ENCODE data around the gene PHACTR1.

PHACTR1 gene

GRCh38 chr6:13248053-13248452 lies 531.5 kb downstream of the PHACTR1 start:
- no peak for DNase-seq

DNA sequence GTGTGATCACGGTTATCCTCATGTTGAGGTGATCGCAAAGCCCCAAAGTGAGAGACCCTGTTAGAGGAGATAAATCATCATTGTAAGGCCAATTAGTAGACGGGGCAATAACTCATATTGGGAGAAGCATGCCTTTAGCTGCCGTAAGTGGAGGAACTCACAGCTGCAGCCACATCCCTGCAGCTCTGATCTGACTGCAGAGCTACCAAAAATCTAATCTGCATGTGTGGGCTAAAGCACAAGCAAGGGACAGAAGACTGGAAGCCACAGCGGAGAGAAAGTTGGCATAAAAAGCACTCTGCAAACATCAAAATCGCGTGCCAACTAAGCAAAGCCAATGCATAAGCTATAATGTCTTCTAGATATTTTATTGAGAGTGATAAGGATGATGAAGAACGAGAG lies 532.0 kb downstream of the PHACTR1 start:
- DNase-seq = no peak

GRCh38 chr6:13248994-13249393 lies 532.4 kb downstream of the PHACTR1 start:
- DNase-seq = no peak

DNA sequence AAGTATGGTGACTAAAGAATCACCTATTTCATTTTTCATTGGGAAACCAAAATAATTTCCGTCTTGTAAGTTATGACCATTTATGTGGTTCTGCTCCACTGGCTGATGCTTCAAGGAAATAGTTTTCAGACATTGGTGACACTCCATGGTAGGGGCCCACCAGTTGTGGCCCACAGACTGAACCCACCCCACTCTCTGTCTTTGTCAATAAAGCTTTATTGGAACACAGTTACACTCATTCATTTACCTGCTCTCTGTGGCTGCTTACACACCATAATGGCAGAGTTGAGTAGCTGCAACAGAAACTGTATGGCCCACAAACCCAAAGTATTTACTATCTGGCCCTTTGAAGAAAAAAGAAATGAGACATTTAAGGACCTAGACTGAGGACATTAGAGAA lies 533.2 kb downstream of the PHACTR1 start:
- no peak for DNase-seq

DNA sequence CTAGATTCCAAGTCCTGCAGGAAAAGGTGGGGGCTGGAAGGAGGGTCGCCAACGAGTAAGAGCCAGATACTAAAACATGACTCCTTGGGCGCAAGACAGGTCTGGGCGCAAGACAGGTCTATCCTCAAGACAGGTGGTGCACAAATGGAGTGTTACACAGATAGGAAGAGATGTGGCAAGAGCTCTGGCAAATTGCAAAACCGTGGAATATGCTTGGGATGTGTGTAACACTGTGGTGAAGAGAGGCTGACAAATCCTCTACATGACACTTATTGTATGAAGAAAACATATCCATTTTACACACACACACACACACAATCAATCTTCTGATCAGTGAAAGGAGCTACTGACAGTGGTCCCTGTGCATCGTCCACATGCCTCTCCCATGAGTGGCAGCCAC lies 534.1 kb downstream of the PHACTR1 start:
- no peak for DNase-seq

GRCh38 chr6:13251242-13251641 lies 534.7 kb downstream of the PHACTR1 start:
- DNase-seq = no peak

- no peak for DNase-seq
These were observed 536.2 kb downstream of the PHACTR1 start for GRCh38 chr6:13252790-13253189.

- DNase-seq = no peak
These were observed 536.7 kb downstream of the PHACTR1 start for GRCh38 chr6:13253272-13253671.

- DNase-seq = no peak
These were observed 539.9 kb downstream of the PHACTR1 start for GRCh38 chr6:13256266-13257001.

- no peak for DNase-seq
These were observed 542.8 kb downstream of the PHACTR1 start for GRCh38 chr6:13259393-13259792.

DNA sequence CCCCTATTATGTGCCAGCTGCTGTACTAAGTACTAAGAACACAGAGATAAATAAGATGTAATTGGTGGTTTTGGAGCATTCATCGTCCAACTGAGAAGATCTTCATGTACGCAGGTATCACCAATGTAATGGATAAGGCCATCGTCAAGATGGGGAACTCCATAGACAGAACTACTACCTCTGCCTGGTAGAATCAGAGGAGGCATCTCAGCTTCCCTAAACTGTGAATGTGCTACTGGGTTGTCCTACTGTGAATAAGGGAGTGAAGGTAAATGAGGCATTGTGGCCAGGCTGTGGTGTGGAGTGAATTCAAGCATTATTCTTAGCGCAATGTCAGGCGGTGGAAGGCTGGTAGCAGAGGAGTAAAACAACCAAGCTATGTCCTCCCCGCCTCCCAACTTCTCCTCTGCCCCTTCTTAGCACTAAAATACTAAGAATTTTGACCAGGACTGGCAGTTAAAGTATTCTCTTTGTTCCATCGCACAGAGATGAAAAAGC lies 543.6 kb downstream of the PHACTR1 start:
- no peak for DNase-seq

- no peak for DNase-seq
These were observed 544.3 kb downstream of the PHACTR1 start for GRCh38 chr6:13260831-13261230.

GRCh38 chr6:13261464-13261994 lies 545.0 kb downstream of the PHACTR1 start:
- no peak for DNase-seq

GRCh38 chr6:13262302-13263230 lies 546.0 kb downstream of the PHACTR1 start:
- DNase-seq = no peak

DNA sequence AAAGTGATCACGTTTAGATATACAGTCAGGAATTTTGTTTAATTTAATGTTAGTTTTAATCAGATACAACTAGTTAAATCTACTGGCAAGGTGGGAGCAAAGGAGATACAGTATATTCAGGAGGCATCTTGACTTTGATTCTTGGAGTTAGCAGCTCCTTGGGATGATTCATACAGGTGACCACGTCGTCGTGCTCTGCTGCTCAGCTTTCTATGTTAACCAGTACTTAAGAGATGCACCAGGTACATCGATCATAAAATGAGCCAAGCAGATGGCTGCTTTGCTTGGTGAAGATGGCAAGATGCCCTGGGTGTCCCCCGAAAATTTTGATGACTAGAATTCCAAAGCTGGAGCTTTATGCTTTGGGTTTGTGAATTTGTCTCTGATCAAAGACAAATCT lies 547.1 kb downstream of the PHACTR1 start:
- DNase-seq = no peak

- no peak for DNase-seq
These were observed 550.6 kb downstream of the PHACTR1 start for GRCh38 chr6:13267142-13267651.

GRCh38 chr6:13268913-13269518 lies 552.4 kb downstream of the PHACTR1 start:
- DNase-seq = no peak

DNA sequence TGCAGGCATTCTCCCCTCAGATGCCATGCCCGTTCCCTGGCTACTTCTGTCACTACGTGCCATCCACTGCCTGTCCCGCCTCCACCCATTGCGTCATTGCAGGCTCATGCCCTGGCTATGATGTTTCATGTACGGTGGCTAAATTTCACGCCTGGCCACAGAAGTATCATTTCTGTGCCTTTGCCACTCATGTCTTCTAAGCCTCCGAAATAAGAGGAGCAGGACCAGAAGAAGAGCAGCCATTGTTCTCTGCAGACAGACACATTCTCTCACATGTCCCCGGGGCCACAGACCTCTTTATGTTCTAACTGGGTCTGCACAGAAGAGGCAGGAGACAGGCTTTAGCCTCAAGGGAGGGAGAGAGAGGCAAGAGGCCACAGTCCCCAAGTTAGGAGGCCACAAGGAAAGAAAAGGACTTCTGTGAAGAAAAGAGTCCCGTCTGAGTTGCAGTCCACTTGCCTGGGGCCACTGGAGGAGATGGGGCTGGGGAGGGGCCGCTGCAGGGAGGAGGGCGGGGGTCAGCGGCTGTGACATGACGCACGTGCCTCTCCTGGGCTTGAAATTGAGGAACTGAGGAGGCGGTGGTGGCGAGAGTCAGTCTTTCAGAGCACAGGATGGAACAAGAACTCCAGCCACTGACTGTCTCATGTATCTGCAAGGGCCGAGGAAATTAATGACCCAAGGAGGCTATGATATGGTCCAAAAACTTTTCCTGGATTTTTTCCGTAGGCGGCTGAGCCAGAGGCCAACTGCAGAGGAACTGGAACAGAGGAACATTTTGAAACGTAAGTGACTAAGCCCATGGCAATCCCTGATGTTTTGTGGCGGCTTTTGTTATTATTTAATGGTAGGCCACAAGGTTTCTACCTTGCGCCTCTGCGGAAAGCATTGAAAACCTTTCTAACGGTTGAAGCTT lies 555.8 kb downstream of the PHACTR1 start:
- no peak for DNase-seq

DNA sequence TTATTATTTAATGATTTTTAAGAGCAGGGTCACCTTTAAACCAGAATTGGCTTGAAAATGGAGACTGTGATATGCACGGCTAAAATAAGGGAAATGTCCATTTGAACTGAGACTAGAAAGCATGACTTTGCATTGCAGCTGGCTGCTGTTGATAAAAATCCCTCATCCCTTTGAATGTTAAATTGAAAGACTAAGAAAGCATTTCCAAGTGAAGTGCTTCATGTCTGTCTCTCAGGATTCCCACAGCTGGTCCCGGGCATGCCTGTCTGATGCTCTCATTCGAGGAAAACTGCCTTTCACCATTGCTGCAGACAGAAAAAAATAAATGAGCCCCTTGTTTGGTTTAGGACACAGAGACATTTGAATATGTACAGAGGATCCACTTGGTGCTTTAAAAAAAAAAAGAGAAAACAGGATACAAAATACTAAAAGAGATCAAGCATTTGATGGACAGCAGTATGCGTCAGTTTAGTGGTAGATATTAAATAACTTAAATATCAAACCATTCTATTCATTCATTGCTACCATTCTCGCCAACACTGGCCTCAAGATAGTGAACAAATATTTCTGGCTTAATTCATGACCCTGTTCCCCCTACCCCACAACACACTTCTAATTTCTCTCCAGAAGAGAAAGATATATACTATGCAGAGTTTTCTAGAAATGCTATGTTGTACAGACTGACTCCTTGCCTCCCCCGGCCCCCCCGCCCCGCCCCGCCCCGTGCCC lies 556.8 kb downstream of the PHACTR1 start:
- DNase-seq = no peak

GRCh38 chr6:13273931-13274706 lies 557.6 kb downstream of the PHACTR1 start:
- DNase-seq = peak; percentile 68

All from stimulated activated naive CD4-positive, alpha-beta T cell treated with Interleukin-2 at 50 U/mL for 16 hours (primary cell).